GM23338 (cell line): ENCODE results near the gene GPR34. TPM values are rescaled to one million over a fixed set of nuclear protein-coding genes. Genes with fewer than 3 reads are reported as not detected.

Experiments used
- ATAC-seq: fragments of 200-7000 bp; cut with Tn5 transposase; 3 replicates; pipeline ENCODE4 v1.9.1; 2020
- DNase-seq: peaks from one replicate; pipeline ENCODE4 v3.0.0-alpha.2; 2015; ENCODE audit warnings: low spot score
- H2AFZ ChIP-seq: fragments of 200-600 bp; sonication (generic); 2 replicates; pipeline ENCODE4 v1.8.0; 2016; ENCODE audit warnings: antibody characterized with exemption, mild to moderate bottlenecking, moderate library complexity
- H3F3A ChIP-seq: fragments of 200-600 bp; sonication (generic); replicated peaks from 2 replicates; pipeline ENCODE4 v1.8.0; 2017; ENCODE audit warnings: antibody characterized with exemption, mixed run types, low read depth
- H3K27ac ChIP-seq: fragments of 200-600 bp; sonication (generic); 2 replicates; pipeline ENCODE4 v1.6.1; 2016; ENCODE audit warnings: low read depth
- H3K27me3 ChIP-seq: fragments of 200-600 bp; sonication (generic); 2 replicates; pipeline ENCODE4 v1.8.0; 2016; ENCODE audit warnings: mild to moderate bottlenecking, mixed run types, moderate library complexity; ENCODE audit not compliant: insufficient read depth
- H3K36me3 ChIP-seq: fragments of 200-600 bp; sonication (generic); 2 replicates; pipeline ENCODE4 v1.8.0; 2016; ENCODE audit warnings: mild to moderate bottlenecking; ENCODE audit not compliant: insufficient read depth
- H3K4me1 ChIP-seq: fragments of 200-600 bp; sonication (generic); 2 replicates; pipeline ENCODE4 v1.8.0; 2016; ENCODE audit warnings: mild to moderate bottlenecking, moderate library complexity; ENCODE audit not compliant: insufficient read depth
- H3K4me2 ChIP-seq: fragments of 200-600 bp; sonication (generic); 2 replicates; pipeline ENCODE4 v1.7.1; 2017; ENCODE audit warnings: mixed run types
- H3K4me3 ChIP-seq: fragments of 200-600 bp; sonication (generic); 2 replicates; pipeline ENCODE4 v1.6.1; 2016; ENCODE audit warnings: mixed run types
- H3K79me2 ChIP-seq: fragments of 200-600 bp; sonication (generic); replicated peaks from 2 replicates; pipeline ENCODE4 v1.8.0; 2017; ENCODE audit warnings: mild to moderate bottlenecking; ENCODE audit not compliant: insufficient read depth
- H3K9me2 ChIP-seq: fragments of 200-600 bp; sonication (generic); 2 replicates; pipeline ENCODE4 v1.8.0; 2017; ENCODE audit not compliant: insufficient read depth
- H4K20me1 ChIP-seq: fragments of 200-600 bp; sonication (generic); replicated peaks from 2 replicates; pipeline ENCODE4 v1.8.0; 2017; ENCODE audit warnings: mild to moderate bottlenecking; ENCODE audit not compliant: insufficient read depth
- H3K27ac Mint-ChIP-seq: 2 replicates; pipeline ENCODE4 v1.8.0; 2020; ENCODE audit warnings: inconsistent platforms, mild to moderate bottlenecking, moderate library complexity, mixed read lengths
- H3K27me3 Mint-ChIP-seq: 3 replicates; pipeline ENCODE4 v1.8.0; 2022; ENCODE audit warnings: low read depth, mild to moderate bottlenecking, moderate library complexity, mixed read lengths, inconsistent platforms; ENCODE audit not compliant: insufficient read depth, poor library complexity
- H3K36me3 Mint-ChIP-seq: 3 replicates; pipeline ENCODE4 v1.8.0; 2021; ENCODE audit warnings: low read depth, mild to moderate bottlenecking, inconsistent platforms, moderate library complexity, mixed read lengths
- H3K4me1 Mint-ChIP-seq: 3 replicates; pipeline ENCODE4 v1.8.0; 2020; ENCODE audit warnings: mild to moderate bottlenecking, inconsistent platforms, mixed read lengths
- H3K4me3 Mint-ChIP-seq: 3 replicates; pipeline ENCODE4 v1.8.0; 2021; ENCODE audit warnings: moderate library complexity, mild to moderate bottlenecking, inconsistent platforms, mixed read lengths
- H3K9me3 Mint-ChIP-seq: 3 replicates; pipeline ENCODE4 v1.8.0; 2020; ENCODE audit warnings: moderate library complexity, mild to moderate bottlenecking, inconsistent platforms, mixed read lengths
- CTCF ChIP-seq, 2 experiments: fragments of 200-600 bp in 1 of 2; sonication (generic) in 1 of 2; conservative IDR thresholded peaks; 2 replicates each; pipeline versions ENCODE4 v1.5.1 to v1.6.1; 2016 to 2017; ENCODE audit warnings: antibody characterized with exemption in 2 of 2, low read depth in 2 of 2, mild to moderate bottlenecking in 2 of 2, moderate library complexity in 1 of 2
- EZH2 ChIP-seq: fragments of 200-600 bp; sonication (generic); IDR thresholded peaks from one replicate; pipeline ENCODE4 v1.8.0; 2017; ENCODE audit warnings: antibody characterized with exemption, mild to moderate bottlenecking, low read depth; ENCODE audit not compliant: unreplicated experiment
- NANOG ChIP-seq: IDR thresholded peaks from 2 replicates; pipeline ENCODE4 v1.6.1; 2016; ENCODE audit warnings: antibody characterized with exemption, borderline replicate concordance
- POLR2AphosphoS5 ChIP-seq: IDR thresholded peaks from 2 replicates; pipeline ENCODE4 v1.6.1; 2016; ENCODE audit warnings: antibody characterized with exemption, low read depth
- STAT1 ChIP-seq: IDR thresholded peaks from one replicate; pipeline ENCODE4 v1.6.1; 2016; ENCODE audit warnings: antibody characterized with exemption; ENCODE audit not compliant: unreplicated experiment
- ZNF331 ChIP-seq: fragments of 250-450 bp; sonication (Bioruptor Pico); IDR thresholded peaks from 2 replicates; pipeline ENCODE4 v1.5.0; 2020; ENCODE audit warnings: low read depth, mild to moderate bottlenecking, moderate library complexity
- polyA plus RNA-seq: library from polyadenylated mRNA; unstranded; fragments of >200 nt; fragmentation: Nextera tagmentation; extraction: Ambion mirVana; gene quantifications from 2 replicates; pipeline ENCODE4 v1.2.1, GENCODE V29; 2016
- total RNA-seq: library from RNA; depleted of rRNA; stranded (reverse); fragments of >200 nt; shearing (Covaris generic); gene quantifications from 2 replicates; pipeline ENCODE4 v1.2.3, GENCODE V29; 2014
- TF ChIP-seq, protein P1 (sequence below): IDR thresholded peaks from one replicate; pipeline ENCODE4 v1.6.1; 2018; ENCODE audit warnings: antibody characterized with exemption; ENCODE audit not compliant: unreplicated experiment

GPR34 gene
- total and polyA plus RNA-seq, 2 experiments from 2014 or later: 0.55 TPM; not detected in 1

DNA sequence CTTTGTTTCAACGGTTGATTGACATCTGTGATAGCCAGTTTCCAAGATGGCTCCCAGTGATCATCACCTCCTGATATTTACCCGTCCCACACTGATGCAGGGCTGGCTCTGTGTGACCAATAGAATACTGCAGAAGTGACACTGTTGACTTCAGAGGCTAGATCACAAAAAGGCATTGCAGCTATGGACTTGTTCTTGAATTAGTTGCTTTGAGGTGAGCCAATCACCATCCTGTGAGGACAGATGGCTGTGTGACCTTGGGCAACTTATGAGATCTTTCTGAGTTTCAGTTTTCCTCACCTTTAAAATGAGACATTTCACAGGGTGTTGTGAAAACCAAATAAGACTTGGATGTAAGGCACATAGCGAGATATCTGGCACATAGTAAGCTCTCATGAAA is 33.4 kb downstream of the GPR34 start (continued):
- no peak for TF ChIP-seq CTCF (conservative IDR thresholded peaks at IDR 0.05; ENCODE audit: low read depth in 2 of 2)
- TF ChIP-seq ZNF331 (CRISPR knock-in tag): no peak
- no peak for TF ChIP-seq NANOG
- no peak for TF ChIP-seq EZH2
- TF ChIP-seq POLR2AphosphoS5: no peak
- TF ChIP-seq, protein P1, sequence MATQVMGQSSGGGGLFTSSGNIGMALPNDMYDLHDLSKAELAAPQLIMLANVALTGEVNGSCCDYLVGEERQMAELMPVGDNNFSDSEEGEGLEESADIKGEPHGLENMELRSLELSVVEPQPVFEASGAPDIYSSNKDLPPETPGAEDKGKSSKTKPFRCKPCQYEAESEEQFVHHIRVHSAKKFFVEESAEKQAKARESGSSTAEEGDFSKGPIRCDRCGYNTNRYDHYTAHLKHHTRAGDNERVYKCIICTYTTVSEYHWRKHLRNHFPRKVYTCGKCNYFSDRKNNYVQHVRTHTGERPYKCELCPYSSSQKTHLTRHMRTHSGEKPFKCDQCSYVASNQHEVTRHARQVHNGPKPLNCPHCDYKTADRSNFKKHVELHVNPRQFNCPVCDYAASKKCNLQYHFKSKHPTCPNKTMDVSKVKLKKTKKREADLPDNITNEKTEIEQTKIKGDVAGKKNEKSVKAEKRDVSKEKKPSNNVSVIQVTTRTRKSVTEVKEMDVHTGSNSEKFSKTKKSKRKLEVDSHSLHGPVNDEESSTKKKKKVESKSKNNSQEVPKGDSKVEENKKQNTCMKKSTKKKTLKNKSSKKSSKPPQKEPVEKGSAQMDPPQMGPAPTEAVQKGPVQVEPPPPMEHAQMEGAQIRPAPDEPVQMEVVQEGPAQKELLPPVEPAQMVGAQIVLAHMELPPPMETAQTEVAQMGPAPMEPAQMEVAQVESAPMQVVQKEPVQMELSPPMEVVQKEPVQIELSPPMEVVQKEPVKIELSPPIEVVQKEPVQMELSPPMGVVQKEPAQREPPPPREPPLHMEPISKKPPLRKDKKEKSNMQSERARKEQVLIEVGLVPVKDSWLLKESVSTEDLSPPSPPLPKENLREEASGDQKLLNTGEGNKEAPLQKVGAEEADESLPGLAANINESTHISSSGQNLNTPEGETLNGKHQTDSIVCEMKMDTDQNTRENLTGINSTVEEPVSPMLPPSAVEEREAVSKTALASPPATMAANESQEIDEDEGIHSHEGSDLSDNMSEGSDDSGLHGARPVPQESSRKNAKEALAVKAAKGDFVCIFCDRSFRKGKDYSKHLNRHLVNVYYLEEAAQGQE: no peak

- no peak for ATAC-seq
- no peak overlapping the region for H3K4me3 ChIP-seq
- no peaks in the 10 kb centered on the region for H3K36me3 ChIP-seq
- H3K36me3 Mint-ChIP-seq: peaks cover 35% of the 10 kb centered on the region
- H3K9me3 Mint-ChIP-seq: peaks cover 22% of the 10 kb centered on the region
- H3K27ac ChIP-seq: no peak overlapping the region
- H3K4me2 ChIP-seq: no peak overlapping the region
- H4K20me1 ChIP-seq: no peaks in the 10 kb centered on the region
- no peaks in the 10 kb centered on the region for H3K79me2 ChIP-seq
- no peaks in the 10 kb centered on the region for H3K27me3 ChIP-seq
- H3K27ac Mint-ChIP-seq: no peak overlapping the region
- H2AFZ ChIP-seq: no peak overlapping the region
- no peak for DNase-seq
- H3K4me1 Mint-ChIP-seq: no peaks in the 10 kb centered on the region
- no peaks in the 10 kb centered on the region for H3F3A ChIP-seq
- no peak overlapping the region for H3K4me3 Mint-ChIP-seq
- no peaks in the 10 kb centered on the region for H3K9me2 ChIP-seq
- peaks cover 4% of the 10 kb centered on the region for H3K27me3 Mint-ChIP-seq
- H3K4me1 ChIP-seq: no peaks in the 10 kb centered on the region
- TF ChIP-seq CTCF (conservative IDR thresholded peaks at IDR 0.05; ENCODE audit: low read depth in 2 of 2): no peak
- no peak for TF ChIP-seq ZNF331 (CRISPR knock-in tag)
- no peak for TF ChIP-seq NANOG
- no peak for TF ChIP-seq STAT1
- TF ChIP-seq, protein P1: no peak
Measured at GRCh38 chrX:41722816-41723618, 34.2 kb downstream of the GPR34 start.
